Measurements from ENCODE around the gene SPAG17.

DNA sequence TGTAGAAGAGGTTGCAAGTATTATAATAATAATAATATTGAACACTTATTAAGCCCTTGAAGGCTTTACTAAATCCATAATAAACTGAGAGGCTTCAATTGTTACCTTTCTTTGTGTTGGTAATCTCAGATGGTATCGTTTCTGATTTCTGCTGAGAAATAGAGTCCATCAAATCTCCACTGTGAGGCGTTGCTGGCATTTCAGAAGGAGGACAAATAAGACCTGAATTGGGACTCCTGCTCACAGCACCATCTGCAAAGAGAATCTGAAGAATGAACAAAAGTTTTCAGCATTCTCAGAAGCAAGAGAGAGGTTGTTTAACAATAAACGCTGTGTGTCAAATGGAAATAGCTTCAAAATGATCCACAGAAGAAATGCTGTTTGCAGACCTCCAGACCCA lies 161.8 kb downstream of the SPAG17 start:
- TF ChIP-seq, protein P1, sequence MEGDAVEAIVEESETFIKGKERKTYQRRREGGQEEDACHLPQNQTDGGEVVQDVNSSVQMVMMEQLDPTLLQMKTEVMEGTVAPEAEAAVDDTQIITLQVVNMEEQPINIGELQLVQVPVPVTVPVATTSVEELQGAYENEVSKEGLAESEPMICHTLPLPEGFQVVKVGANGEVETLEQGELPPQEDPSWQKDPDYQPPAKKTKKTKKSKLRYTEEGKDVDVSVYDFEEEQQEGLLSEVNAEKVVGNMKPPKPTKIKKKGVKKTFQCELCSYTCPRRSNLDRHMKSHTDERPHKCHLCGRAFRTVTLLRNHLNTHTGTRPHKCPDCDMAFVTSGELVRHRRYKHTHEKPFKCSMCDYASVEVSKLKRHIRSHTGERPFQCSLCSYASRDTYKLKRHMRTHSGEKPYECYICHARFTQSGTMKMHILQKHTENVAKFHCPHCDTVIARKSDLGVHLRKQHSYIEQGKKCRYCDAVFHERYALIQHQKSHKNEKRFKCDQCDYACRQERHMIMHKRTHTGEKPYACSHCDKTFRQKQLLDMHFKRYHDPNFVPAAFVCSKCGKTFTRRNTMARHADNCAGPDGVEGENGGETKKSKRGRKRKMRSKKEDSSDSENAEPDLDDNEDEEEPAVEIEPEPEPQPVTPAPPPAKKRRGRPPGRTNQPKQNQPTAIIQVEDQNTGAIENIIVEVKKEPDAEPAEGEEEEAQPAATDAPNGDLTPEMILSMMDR (IDR thresholded peaks at IDR 0.05; ENCODE audit: low read depth, low read length, poor library complexity, severe bottlenecking) = no peak
- TF ChIP-seq EZH2phosphoT487 (IDR thresholded peaks at IDR 0.05; ENCODE audit: borderline replicate concordance, low read length) = no peak

Measured in DOHH2 (cell line).